DOHH2 (cell line): ENCODE measurements around the gene MBLAC1.

ENCODE experiments used
- H3F3A ChIP-seq: fragments of 200-600 bp; sonication (generic), shearing (Covaris generic); 2 replicates; pipeline ENCODE4 v1.6.0; 2016; ENCODE audit warnings: antibody characterized with exemption, mild to moderate bottlenecking; ENCODE audit not compliant: control insufficient read depth, insufficient read depth
- H3K27ac ChIP-seq: fragments of 200-600 bp; sonication (generic); 2 replicates; pipeline ENCODE4 v1.5.1; 2014; ENCODE audit warnings: low read depth, mild to moderate bottlenecking, low read length, moderate library complexity
- H3K27me3 ChIP-seq: fragments of 200-600 bp; sonication (generic); 2 replicates; pipeline ENCODE4 v1.6.1; 2014; ENCODE audit warnings: mild to moderate bottlenecking, low read length, mixed read lengths; ENCODE audit not compliant: control insufficient read depth
- H3K36me3 ChIP-seq: fragments of 200-600 bp; sonication (generic); 2 replicates; pipeline ENCODE4 v1.6.1; 2014; ENCODE audit warnings: mild to moderate bottlenecking, low read length, moderate library complexity, mixed read lengths; ENCODE audit not compliant: control insufficient read depth
- H3K4me1 ChIP-seq: fragments of 200-600 bp; sonication (generic); 2 replicates; pipeline ENCODE4 v1.6.1; 2014; ENCODE audit warnings: mild to moderate bottlenecking, low read length, mixed read lengths; ENCODE audit not compliant: control insufficient read depth
- H3K4me2 ChIP-seq: fragments of 200-600 bp; sonication (generic); 2 replicates; pipeline ENCODE4 v1.6.0; 2014; ENCODE audit warnings: mild to moderate bottlenecking, low read length, moderate library complexity
- H3K4me3 ChIP-seq: fragments of 200-600 bp; sonication (generic); 2 replicates; pipeline ENCODE4 v1.5.1; 2014; ENCODE audit warnings: mild to moderate bottlenecking, low read length, mixed read lengths
- H3K79me2 ChIP-seq: fragments of 200-600 bp; sonication (generic); 2 replicates; pipeline ENCODE4 v1.6.1; 2014; ENCODE audit warnings: mild to moderate bottlenecking, low read length, mixed read lengths; ENCODE audit not compliant: control insufficient read depth
- H3K9me2 ChIP-seq: fragments of 200-600 bp; sonication (generic); replicated peaks from 2 replicates; pipeline ENCODE4 v1.6.1; 2014; ENCODE audit warnings: mild to moderate bottlenecking, low read length, mixed read lengths; ENCODE audit not compliant: control insufficient read depth
- H3K9me3 ChIP-seq: fragments of 200-600 bp; sonication (generic); 2 replicates; pipeline ENCODE4 v1.6.1; 2014; ENCODE audit warnings: antibody characterized with exemption, low read length, mixed read lengths; ENCODE audit not compliant: control insufficient read depth, insufficient read depth
- H4K20me1 ChIP-seq: fragments of 200-600 bp; sonication (generic); 2 replicates; pipeline ENCODE4 v1.6.0; 2014; ENCODE audit warnings: low read depth, mild to moderate bottlenecking, antibody characterized with exemption, low read length, moderate library complexity; ENCODE audit not compliant: control insufficient read depth, insufficient read depth
- EZH2phosphoT487 ChIP-seq: fragments of 200-600 bp; sonication (generic); IDR thresholded peaks from 2 replicates; pipeline ENCODE4 v1.6.1; 2017; ENCODE audit warnings: borderline replicate concordance, mild to moderate bottlenecking, antibody characterized with exemption, low read length, moderate library complexity, mixed read lengths
- TF ChIP-seq, protein P1 (sequence below): fragments of 200-600 bp; sonication (generic); IDR thresholded peaks from one replicate; pipeline ENCODE4 v1.5.1; 2014; ENCODE audit warnings: antibody characterized with exemption, mild to moderate bottlenecking, low read depth, low read length; ENCODE audit not compliant: poor library complexity, severe bottlenecking

MBLAC1 gene

DNA sequence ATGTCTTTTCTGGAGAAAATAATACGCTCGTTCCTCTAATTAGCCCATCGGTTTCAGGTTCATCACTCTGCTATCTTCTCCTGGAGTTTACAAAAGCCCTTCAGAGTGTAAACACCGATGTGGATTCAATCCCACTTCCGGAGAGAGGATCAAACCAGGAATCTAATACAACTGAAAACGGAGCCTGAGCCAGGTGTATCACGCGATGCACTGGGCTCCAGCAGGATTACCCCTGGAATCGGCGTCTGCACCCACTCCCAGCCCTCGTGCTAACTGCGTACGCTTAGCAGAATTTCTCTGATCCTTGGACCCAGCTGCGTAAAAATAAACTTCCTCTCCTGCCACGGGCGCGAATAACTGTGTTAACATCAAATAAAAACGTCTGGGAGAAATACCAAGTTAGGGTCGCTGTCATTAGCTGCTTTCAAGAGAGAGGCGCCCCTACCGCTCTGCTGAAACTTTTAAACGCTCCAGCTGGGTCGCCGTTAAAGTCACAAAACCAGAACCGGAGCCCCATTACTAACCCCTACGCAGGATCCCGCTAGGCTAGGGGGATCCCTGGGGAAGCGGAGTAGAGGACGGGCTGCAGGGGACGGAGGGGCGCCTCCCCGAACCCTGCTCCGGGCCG, 45.7 kb upstream of the MBLAC1 start:
- peaks cover 39% of the 10 kb centered on the region for H3K79me2 ChIP-seq
- H3K27me3 ChIP-seq, result peaks cover 7% of the 10 kb centered on the region; the same call in 1 of the 2 replicates
- peaks cover 11% of the 10 kb centered on the region; the same call in 1 of the 2 replicates for H4K20me1 ChIP-seq
- H3K9me3 ChIP-seq, result no peaks in the 10 kb centered on the region
- H3K4me2 ChIP-seq, result peak overlapping the region; percentile 82
- no peaks in the 10 kb centered on the region for H3K9me2 ChIP-seq
- H3K36me3 ChIP-seq, result peaks cover 25% of the 10 kb centered on the region
- H3K4me1 ChIP-seq, result peaks cover 24% of the 10 kb centered on the region
- no peak overlapping the region for H3K27ac ChIP-seq
- peaks cover 19% of the 10 kb centered on the region for H3F3A ChIP-seq
- no peak for TF ChIP-seq EZH2phosphoT487
- TF ChIP-seq, protein P1, sequence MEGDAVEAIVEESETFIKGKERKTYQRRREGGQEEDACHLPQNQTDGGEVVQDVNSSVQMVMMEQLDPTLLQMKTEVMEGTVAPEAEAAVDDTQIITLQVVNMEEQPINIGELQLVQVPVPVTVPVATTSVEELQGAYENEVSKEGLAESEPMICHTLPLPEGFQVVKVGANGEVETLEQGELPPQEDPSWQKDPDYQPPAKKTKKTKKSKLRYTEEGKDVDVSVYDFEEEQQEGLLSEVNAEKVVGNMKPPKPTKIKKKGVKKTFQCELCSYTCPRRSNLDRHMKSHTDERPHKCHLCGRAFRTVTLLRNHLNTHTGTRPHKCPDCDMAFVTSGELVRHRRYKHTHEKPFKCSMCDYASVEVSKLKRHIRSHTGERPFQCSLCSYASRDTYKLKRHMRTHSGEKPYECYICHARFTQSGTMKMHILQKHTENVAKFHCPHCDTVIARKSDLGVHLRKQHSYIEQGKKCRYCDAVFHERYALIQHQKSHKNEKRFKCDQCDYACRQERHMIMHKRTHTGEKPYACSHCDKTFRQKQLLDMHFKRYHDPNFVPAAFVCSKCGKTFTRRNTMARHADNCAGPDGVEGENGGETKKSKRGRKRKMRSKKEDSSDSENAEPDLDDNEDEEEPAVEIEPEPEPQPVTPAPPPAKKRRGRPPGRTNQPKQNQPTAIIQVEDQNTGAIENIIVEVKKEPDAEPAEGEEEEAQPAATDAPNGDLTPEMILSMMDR, result no peak
- peak overlapping the region; percentile 79 for H3K4me3 ChIP-seq

DNA sequence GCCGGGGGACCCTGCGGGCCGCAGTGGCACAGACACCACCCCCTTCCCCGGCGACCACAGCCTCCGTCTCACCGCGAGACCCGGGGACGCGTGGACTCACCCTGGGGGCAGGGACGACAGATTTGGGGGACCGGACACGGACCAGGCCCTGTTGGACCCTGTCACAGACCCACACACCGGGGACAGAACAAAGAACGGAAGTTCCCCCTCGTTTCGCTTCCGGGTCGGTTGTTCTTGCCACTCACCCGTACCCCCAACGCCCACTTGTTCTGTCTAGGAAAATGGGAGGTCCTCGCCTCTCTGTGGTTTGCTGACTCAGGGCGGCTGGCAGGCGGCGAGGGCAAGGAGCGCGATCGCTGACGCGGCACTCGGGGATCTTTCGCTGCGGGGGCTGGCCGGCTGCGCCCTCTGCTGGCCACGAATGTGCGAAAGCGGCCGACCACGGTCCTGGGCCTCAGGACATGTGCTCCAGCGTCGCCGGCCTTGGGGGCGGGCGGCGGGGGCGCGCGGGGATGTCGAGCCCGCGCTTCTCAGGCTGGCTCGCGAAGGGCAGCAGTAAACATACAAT, 45.1 kb upstream of the MBLAC1 start, which contains the start of gene ZNF3:
Gene ZNF3, minus strand, starts transcription at position 189 of the 568 bp plus-strand sequence. CDS start 4,366 bp downstream, outside the sequence.
- Histone ChIP-seq H3K27ac (peak within 1 kb of the TSS; percentile 42), H3K4me3 (peak within 1 kb of the TSS; percentile 79), H3K9me2 (no peaks in the 10 kb centered on the region)

DNA sequence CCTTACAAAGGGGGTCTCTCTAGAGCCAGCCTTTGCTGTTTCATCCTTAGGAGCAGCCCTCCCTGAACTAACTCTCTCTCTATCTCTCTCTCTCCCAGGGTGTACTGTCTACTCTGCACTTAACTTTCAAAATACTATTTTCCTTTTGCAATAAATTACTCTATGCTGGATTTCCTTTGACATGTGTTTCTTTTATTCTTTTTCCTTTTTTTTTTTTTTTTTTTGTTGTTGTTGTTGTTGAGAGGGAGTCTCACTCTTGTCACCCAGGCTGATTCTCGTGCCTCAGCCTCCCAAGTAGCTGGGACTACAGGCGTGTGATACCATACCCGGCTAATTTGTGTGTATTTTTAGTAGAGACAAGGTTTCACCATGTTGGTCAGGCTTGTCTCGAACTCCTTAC, 43.8 kb upstream of the MBLAC1 start:
- TF ChIP-seq, protein P1, result no peak
- no peak for TF ChIP-seq EZH2phosphoT487
- Histone ChIP-seq H3K4me2 (peak overlapping the region; percentile 82), H3K4me1 (peaks cover 27% of the 10 kb centered on the region)

More for the DNA sequence above, 45.1 kb upstream of the MBLAC1 start, which contains the start of gene ZNF3:
- Histone ChIP-seq H3K4me2 (peak within 1 kb of the TSS; percentile 82), H3K9me3 (no peaks in the 10 kb centered on the region), H3K4me1 (peaks cover 24% of the 10 kb centered on the region), H4K20me1 (peaks cover 11% of the 10 kb centered on the region; the same call in 1 of the 2 replicates), H3K36me3 (peaks cover 19% of the 10 kb centered on the region), H3K79me2 (peaks cover 39% of the 10 kb centered on the region), H3K27me3 (peaks cover 7% of the 10 kb centered on the region; the same call in 1 of the 2 replicates), H3F3A (peaks cover 19% of the 10 kb centered on the region)
- TF ChIP-seq, protein P1, result peak; percentile 99
- TF ChIP-seq EZH2phosphoT487, result no peak

More for the DNA sequence above, 43.8 kb upstream of the MBLAC1 start:
- peak overlapping the region; percentile 79 for H3K4me3 ChIP-seq
- no peaks in the 10 kb centered on the region for H3K9me3 ChIP-seq
- no peaks in the 10 kb centered on the region for H3K9me2 ChIP-seq
- H3K27ac ChIP-seq, result peak overlapping the region; percentile 19
- peaks cover 19% of the 10 kb centered on the region for H3F3A ChIP-seq
- peaks cover 7% of the 10 kb centered on the region; the same call in 1 of the 2 replicates for H3K27me3 ChIP-seq
- peaks cover 12% of the 10 kb centered on the region for H3K36me3 ChIP-seq
- peaks cover 36% of the 10 kb centered on the region for H3K79me2 ChIP-seq
- H4K20me1 ChIP-seq, result peaks cover 11% of the 10 kb centered on the region; the same call in 1 of the 2 replicates
